Progenitor cell of endocrine pancreas (in vitro differentiated cells): Measurements from ENCODE around the gene AP2A2. TPM values are rescaled to one million over a fixed set of nuclear protein-coding genes. Genes with fewer than 3 reads are reported as not detected.

ENCODE experiments used
- DNase-seq: peaks from one replicate; pipeline ENCODE4 v3.0.0; 2021; ENCODE audit warnings: low spot score; ENCODE audit not compliant: unreplicated experiment
- H3K27ac Mint-ChIP-seq: 2 replicates; pipeline ENCODE4 v1.8.0; 2021; ENCODE audit warnings: mild to moderate bottlenecking, moderate library complexity, mixed read lengths
- H3K27me3 Mint-ChIP-seq: 2 replicates; pipeline ENCODE4 v1.8.0; 2021; ENCODE audit warnings: mixed read lengths
- H3K36me3 Mint-ChIP-seq: 2 replicates; pipeline ENCODE4 v1.8.0; 2022; ENCODE audit warnings: mixed read lengths; ENCODE audit not compliant: insufficient read depth
- H3K4me1 Mint-ChIP-seq: 2 replicates; pipeline ENCODE4 v1.8.0; 2021; ENCODE audit warnings: low read depth, mixed read lengths
- H3K4me3 Mint-ChIP-seq: 2 replicates; pipeline ENCODE4 v1.8.0; 2021; ENCODE audit warnings: low read depth, mild to moderate bottlenecking, moderate library complexity, mixed read lengths
- H3K9me3 Mint-ChIP-seq: 2 replicates; pipeline ENCODE4 v1.8.0; 2021; ENCODE audit warnings: low read depth, mixed read lengths
- CTCF ChIP-seq: fragments of 200-600 bp; sonication (generic); IDR thresholded peaks from one replicate; pipeline ENCODE4 v1.5.0; 2021; ENCODE audit warnings: antibody characterized with exemption, mild to moderate bottlenecking; ENCODE audit not compliant: unreplicated experiment
- total RNA-seq: library from RNA; stranded (reverse); gene quantifications from 2 replicates; pipeline ENCODE4 v1.2.1, GENCODE V29; 2021

AP2A2 gene
- total RNA-seq, 1 donor from 2014 or later, result 88.8 TPM

- no peaks in the 10 kb centered on the region for H3K9me3 Mint-ChIP-seq
- no peaks in the 10 kb centered on the region for H3K27me3 Mint-ChIP-seq
- no peak overlapping the region for H3K4me3 Mint-ChIP-seq
- no peaks in the 10 kb centered on the region for H3K4me1 Mint-ChIP-seq
- H3K36me3 Mint-ChIP-seq, result peaks cover 14% of the 10 kb centered on the region
- no peak overlapping the region for H3K27ac Mint-ChIP-seq
- TF ChIP-seq CTCF, result no peak
- DNase-seq, result no peak
Observed at GRCh38 chr11:883527-883926, 42.1 kb upstream of the AP2A2 start.

GRCh38 chr11:884578-885070, 41.0 kb upstream of the AP2A2 start:
- Mint-ChIP-seq H3K4me1 (no peaks in the 10 kb centered on the region), H3K36me3 (peaks cover 12% of the 10 kb centered on the region), H3K27ac (no peak overlapping the region), H3K9me3 (no peaks in the 10 kb centered on the region), H3K27me3 (no peaks in the 10 kb centered on the region), H3K4me3 (no peak overlapping the region)
- DNase-seq, result no peak
- no peak for TF ChIP-seq CTCF

GRCh38 chr11:886568-886967, 39.1 kb upstream of the AP2A2 start:
- TF ChIP-seq CTCF, result no peak
- DNase-seq, result no peak
- no peak overlapping the region for H3K4me3 Mint-ChIP-seq

GRCh38 chr11:887589-887988, 38.1 kb upstream of the AP2A2 start:
- no peaks in the 10 kb centered on the region for H3K27me3 Mint-ChIP-seq
- H3K27ac Mint-ChIP-seq, result no peak overlapping the region
- no peaks in the 10 kb centered on the region for H3K9me3 Mint-ChIP-seq
- H3K36me3 Mint-ChIP-seq, result peaks cover 6% of the 10 kb centered on the region
- no peak overlapping the region for H3K4me3 Mint-ChIP-seq
- H3K4me1 Mint-ChIP-seq, result no peaks in the 10 kb centered on the region
- no peak for TF ChIP-seq CTCF
- DNase-seq, result no peak

More at GRCh38 chr11:886568-886967, 39.1 kb upstream of the AP2A2 start:
- peaks cover 10% of the 10 kb centered on the region for H3K36me3 Mint-ChIP-seq
- no peaks in the 10 kb centered on the region for H3K9me3 Mint-ChIP-seq
- no peak overlapping the region for H3K27ac Mint-ChIP-seq
- H3K27me3 Mint-ChIP-seq, result no peaks in the 10 kb centered on the region
- no peaks in the 10 kb centered on the region for H3K4me1 Mint-ChIP-seq

- TF ChIP-seq CTCF, result no peak
- DNase-seq, result no peak
- H3K9me3 Mint-ChIP-seq, result no peaks in the 10 kb centered on the region
- peaks cover 6% of the 10 kb centered on the region for H3K36me3 Mint-ChIP-seq
- no peak overlapping the region for H3K4me3 Mint-ChIP-seq
- no peaks in the 10 kb centered on the region for H3K4me1 Mint-ChIP-seq
- no peaks in the 10 kb centered on the region for H3K27me3 Mint-ChIP-seq
- no peak overlapping the region for H3K27ac Mint-ChIP-seq
Observed at GRCh38 chr11:888310-889212, 37.1 kb upstream of the AP2A2 start.
